ENCODE results near the gene SMTN.
"Not testable (repeated sequence)": the region's sequence is repeated elsewhere in the genome, so short reads cannot be mapped to it uniquely, and the experiment has no call there.

Gene SMTN

DNA sequence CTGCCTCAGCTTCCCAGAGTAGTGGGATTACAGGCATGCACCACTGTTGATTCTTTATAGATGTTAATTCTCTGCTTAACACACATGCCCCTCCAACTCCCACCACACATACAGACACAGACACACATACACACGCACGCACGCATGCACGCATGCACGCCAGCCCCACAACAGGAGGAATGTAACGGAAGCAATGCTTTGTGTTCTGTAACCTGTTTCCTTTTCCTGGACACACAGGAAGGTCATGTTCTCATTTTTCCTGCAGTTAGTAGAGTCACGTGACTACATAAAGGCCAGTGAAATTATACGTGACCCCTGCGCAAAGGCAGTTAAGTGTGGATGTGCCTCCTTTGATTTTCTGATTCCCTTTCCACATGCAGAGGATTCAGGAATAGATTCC is 8.0 kb upstream of the SMTN start:
- not testable (repeated sequence) for DNase-seq (ENCODE audit: low read depth)

DNA sequence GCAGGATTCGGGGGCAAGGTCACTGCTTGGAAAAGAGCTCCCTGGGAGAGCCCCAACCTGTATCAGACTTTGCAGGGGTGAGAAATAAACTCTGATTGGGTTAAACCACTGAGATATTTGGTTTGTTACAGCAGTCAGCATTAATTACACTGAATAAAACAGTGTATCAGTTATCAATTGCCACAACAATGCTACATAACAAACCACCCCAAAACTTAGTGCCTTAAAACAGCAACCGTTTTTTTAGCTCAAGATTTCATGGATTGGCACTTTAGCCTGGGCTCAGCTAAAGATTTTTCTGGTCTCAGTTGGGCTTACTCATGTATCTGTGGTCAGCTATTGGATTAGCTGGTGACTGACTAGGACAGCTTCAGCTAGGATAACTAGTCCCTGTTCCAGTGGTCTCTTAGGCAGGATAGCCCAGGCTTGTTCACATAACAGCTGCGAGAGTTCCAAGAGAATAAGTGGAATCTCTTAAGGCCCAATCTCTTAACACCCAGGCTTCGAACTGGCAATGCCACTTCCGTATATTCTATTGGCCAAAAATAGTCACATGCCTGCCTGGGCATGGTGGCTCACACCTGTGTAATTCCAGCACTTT is 7.5 kb upstream of the SMTN start:
- DNase-seq (ENCODE audit: low read depth) = not testable (repeated sequence)

DNA sequence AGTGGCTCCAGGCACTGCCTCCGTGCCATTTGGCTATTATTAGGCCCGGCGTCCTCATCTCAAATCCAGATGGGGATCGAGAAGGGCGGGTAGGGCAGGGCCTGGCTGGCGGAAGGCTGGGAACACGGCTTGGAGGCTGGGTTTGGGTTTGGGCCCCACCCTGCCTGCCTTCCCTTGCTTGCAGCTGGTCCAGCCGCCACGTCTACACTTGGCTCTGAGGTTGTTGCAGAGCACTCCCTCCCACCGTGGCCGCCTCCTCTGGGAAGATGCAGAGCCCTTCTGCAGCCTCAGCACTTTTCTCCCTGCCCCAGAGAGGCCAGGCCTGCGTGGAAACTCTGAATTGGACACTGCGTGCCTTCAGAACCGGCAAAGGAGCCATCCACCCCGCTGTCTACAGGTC is 5.2 kb upstream of the SMTN start:
- peak; percentile 92 for DNase-seq (ENCODE audit: low read depth)

- no peak for DNase-seq (ENCODE audit: low read depth)
Observed at GRCh38 chr22:31077681-31078080, 3.4 kb upstream of the SMTN start.

DNA sequence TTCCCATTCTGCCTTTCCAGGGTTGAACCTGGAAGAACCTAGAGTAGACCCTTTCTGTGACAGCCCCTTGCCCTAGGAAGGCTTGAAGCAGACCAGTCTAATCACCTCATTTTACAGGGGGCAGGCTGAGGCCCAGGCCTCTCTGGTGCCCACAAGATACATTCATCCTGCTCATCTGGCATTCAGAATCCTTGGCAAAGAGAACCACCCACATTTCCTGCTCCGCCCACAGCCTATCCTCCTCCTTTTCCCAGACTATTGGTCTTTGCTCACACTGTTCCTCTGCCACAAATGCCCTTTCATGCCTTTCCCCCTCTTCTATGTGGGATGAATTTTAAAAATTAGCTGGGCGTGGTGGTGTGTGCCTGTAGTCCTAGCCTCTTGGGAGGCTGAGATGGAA is 2.7 kb upstream of the SMTN start:
- peak; percentile 34 for DNase-seq (ENCODE audit: low read depth)

DNA sequence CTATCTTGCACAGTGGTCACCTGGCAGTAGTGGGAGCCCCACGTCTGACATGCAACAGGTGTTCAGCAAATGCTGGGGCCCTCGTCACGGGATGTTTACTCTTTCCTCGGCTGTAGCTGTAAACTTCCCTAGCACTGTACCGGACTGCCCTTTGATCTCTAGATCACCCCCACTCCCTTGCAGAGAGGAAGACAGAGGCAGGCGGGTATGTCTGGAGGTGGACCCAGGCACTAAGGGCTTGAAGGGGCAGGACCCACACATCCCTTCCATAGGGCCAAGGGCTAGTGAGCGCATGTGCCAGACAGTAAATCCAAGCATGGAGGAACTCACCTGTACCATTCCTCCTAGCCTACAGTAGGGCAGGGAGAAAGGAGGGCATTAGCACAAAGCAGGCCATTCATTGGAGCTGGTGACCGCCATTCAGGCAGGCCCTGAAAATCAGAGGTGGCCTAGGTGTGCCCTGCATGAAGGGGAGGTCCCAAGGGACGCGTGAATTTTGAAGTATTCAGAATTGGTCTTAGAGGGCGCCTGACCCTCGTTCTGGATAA is 1.9 kb upstream of the SMTN start:
- no peak for DNase-seq (ENCODE audit: low read depth)

DNA sequence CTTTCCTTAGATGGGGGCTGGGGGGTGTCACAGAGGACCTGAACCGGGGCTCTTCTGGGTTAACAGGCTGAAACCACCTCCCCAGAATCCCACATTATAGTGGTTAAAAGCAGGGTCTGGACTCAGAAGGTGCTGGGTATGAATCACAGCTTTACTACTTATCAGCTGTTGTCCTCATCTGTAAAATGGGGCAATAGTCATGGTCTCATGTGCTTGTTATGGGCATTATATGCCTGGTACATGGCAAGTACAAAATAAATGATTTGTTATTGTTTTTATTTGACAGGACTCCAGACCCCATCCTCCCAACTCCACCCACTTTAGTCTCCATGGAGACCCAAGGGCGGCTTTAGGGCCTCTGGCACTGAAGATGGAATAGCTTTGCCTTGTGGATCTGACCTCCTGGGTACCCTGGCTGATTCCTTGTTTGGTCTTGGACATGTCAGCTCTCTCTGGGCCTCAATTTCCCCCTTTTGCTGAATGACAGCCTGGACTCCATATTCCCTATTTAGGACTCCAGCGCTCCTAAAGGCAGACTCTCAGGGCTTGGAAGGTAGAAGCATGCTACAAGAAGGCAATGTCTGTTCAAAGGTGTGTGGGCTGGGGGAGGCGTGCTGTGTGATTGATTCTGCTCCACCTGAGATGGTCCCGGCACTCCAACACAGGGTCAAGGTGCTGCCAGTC is 812 bp upstream of the SMTN start:
- no peak for DNase-seq (ENCODE audit: low read depth)

DNA sequence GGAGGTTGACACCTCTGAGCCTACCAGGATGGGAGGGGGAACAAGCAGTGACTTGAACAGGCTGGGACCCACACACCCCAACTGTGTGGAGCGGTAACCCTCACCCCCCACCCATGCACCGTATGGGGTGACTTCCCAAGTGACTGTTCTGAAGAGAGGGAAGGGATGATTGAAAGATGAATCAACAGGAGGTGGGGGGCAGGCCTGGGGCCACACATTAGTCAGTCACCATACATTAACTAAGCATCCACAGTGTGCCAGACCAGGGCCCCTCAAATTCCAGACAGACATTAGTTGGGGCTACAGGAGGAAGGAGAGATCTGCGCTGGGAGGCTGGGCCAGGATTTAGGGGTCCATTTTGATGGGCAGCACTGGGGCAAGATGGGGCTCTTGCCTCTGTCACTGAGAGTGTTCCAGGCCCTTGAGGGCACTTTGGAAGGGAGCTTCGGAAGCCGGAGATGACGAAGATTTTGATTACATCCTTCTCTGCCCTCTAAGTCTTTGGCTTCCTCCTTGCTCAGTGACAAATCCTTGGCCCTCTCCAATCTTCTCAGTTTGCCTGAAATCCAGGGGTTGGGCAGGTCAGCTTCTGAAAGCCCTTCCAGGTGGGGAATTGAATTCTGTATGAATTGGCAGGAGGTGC is 966 bp downstream of the SMTN start:
- DNase-seq (ENCODE audit: low read depth) = peak; percentile 46

GRCh38 chr22:31082606-31083376 is 1.7 kb downstream of the SMTN start:
- DNase-seq (ENCODE audit: low read depth) = peak; percentile 67

- DNase-seq (ENCODE audit: low read depth) = no peak
Observed at GRCh38 chr22:31083377-31083768, 2.3 kb downstream of the SMTN start.

DNA sequence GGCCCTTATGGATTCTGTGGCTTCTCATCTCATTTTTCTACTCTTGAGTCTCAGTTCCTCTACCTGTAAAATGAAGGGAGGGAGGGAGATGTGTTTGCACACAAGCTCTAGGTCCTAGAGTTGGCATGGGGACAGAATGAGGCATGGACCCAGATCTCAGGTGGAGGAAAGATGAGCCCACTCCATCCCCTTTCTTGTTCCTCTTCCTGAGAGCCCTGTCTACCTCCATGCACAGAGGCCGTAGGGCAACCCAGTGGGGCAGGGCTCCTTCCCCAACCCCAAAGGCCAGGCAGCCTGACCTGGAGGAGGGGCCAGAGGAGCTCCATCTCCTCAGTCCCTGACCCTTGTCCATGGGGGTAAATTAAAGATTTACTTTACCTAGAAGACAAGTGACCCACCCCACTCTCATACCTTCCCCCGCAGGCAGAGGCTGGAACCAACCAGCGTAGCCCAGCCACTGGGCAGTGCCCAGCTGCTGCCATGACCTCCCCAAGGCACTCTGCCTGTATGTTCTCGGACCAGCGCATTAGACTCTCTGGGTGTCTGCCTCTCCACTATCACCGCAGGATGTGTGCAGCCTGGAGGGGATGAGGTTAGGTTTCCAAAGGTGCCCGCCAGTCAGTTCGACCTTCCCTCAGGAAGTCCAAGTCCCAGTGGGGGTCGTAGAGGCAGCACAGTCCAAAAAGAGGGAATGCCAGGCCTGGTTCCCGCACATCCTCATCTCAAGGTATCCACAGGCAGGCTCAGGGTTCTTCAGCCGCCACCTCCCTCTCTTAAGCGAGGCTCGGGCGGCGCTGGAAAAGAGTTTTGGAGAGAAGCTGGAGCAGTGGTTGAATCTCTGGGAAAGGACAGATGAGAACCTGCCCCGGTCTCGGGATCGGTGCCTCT is 3.0 kb downstream of the SMTN start:
- DNase-seq (ENCODE audit: low read depth) = no peak

- peak; percentile 87 for DNase-seq (ENCODE audit: low read depth)
Observed at GRCh38 chr22:31084811-31085492, 3.8 kb downstream of the SMTN start.

GRCh38 chr22:31085493-31085824 is 4.3 kb downstream of the SMTN start:
- no peak for DNase-seq (ENCODE audit: low read depth)

- DNase-seq (ENCODE audit: low read depth) = no peak
Observed at GRCh38 chr22:31085928-31086327, 4.8 kb downstream of the SMTN start.

DNA sequence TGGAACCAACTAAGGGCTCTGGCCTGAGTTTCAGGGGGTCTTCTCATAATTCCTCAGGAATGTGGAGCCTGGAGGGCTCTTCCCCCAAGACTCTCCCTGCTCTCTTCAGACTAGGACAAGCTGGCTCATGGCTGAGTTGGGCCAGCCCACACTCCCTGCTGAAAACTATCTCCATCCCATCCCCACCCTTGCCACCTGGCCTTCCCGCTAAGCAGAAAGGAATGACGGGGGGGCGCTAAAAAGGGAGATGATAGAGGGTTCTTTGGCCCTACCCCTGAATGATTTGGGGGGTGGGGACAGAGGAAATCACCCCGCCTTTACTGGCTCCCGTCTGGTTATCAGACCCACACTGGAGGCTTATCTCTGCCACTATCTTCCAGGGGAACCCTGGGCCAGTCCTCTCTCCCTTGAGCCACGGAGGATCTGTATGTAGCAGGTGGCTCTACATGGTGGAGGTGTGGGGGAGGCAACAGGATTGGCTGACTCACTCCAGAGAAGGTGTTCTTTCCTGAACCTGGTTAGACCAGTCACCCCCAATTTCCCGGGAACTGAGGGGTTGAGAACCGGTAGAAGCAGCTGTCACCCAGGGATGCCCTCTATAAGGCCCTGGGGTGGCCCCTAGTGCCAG is 5.7 kb downstream of the SMTN start:
- DNase-seq (ENCODE audit: low read depth) = no peak

GRCh38 chr22:31087744-31088215 is 6.7 kb downstream of the SMTN start:
- DNase-seq (ENCODE audit: low read depth) = no peak

DNA sequence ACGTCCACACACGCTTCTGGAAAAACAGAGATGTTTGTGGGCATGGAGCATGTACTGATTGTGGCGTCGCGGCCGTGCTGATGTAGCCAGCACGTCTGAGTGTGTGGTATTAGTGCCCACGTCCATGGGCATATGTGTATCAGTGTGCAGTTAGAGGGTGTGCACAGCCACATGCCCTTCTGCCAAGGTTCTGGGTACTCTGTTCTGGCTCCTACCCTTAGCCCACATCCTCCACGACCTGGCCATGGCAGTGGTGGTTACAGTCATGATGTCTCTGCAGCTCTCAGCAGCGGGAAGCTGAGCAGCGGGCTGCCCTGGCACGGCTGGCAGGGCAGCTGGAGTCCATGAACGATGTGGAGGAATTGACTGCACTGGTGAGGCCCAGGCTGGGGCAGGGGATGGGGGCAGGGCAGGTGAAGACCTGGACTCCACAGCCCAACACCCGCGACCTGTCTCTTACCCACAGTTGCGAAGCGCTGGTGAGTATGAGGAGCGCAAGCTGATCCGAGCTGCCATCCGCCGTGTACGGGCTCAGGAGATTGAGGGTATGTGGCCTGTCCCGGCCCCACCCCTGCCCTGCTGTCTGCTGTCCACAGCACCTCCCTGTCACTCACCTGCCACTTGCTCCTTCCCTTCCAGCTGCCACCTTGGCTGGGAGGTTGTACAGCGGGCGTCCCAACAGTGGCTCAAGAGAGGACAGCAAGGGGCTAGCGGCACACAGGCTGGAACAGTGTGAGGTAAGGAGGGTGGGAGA is 7.3 kb downstream of the SMTN start:
- DNase-seq (ENCODE audit: low read depth) = peak; percentile 0

DNA sequence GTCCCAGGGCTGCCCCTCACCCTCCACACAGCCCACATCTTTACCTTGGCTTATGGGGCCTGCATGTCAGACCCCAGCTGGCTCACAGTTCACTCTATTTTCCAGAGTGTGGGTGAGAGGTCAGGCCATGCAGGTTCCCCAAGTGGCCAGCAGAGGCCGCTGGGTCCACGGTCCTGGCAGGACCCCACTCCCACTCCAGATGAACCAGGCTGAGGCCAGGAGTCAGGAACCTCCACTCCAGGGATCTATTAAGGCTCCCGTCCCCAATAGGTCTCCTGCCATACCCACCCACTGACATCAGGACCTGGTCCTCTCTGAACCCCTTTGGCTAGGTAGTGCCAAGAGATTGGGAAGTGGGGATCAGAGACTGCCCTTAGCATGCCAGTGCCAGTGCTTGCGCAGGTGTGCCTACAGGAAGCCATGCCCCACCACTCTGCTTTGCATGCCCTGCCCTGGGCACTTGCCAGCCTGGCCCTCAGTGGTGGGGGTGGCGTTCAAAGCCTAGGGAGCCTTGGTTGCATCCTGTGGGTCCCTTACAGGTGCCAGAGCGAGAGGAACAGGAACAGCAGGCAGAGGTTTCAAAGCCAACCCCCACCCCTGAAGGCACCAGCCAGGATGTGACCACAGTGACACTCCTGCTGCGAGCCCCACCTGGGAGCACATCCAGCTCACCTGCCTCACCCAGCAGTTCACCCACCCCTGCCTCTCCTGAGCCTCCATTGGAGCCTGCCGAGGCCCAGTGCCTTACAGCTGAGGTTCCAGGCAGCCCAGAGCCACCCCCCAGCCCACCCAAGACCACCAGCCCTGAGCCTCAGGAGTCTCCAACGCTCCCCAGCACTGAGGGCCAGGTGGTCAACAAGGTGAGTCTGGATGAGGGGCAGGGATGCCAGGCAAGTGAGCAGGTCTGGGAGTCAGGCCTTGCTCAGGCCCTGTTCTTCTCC is 8.3 kb downstream of the SMTN start:
- peak; percentile 46 for DNase-seq (ENCODE audit: low read depth)
